LNCaP clone FGC (cell line): Measurements from ENCODE around the gene KCP.
"Not testable (repeated sequence)": the region's sequence is repeated elsewhere in the genome, so short reads cannot be mapped to it uniquely, and the experiment has no call there.

Experiments
- DNase-seq: peaks from one replicate; pipeline ENCODE4 v3.0.0-alpha.2; 2011; ENCODE audit warnings: low read depth
- H3K4me3 ChIP-seq: 2 replicates; pipeline ENCODE4 v1.5.1; 2011; ENCODE audit warnings: mild to moderate bottlenecking, low read depth, low read length, control low read depth
- CTCF ChIP-seq: IDR thresholded peaks from 2 replicates; pipeline ENCODE4 v1.5.1; 2012; ENCODE audit warnings: mild to moderate bottlenecking; ENCODE audit not compliant: control insufficient read depth, insufficient read depth; ENCODE audit errors: extremely low read depth

The KCP gene

GRCh38 chr7:128913870-128914565 is 3.5 kb upstream of the KCP start:
- H3K4me3 ChIP-seq: no peak overlapping the region
- TF ChIP-seq CTCF: no peak
- no peak for DNase-seq

GRCh38 chr7:128912709-128913495 is 2.4 kb upstream of the KCP start:
- not testable (repeated sequence) for DNase-seq, H3K4me3 ChIP-seq

- DNase-seq: no peak
- H3K4me3 ChIP-seq: no peak overlapping the region
- no peak for TF ChIP-seq CTCF
Measured at GRCh38 chr7:128912281-128912680, 1.8 kb upstream of the KCP start.

- no peak for TF ChIP-seq CTCF
- 0 out of 2 replicates have a peak overlapping the region, but pooled peaks have one; percentile 4 for H3K4me3 ChIP-seq
- peak; percentile 58 for DNase-seq
Measured at GRCh38 chr7:128911423-128912031, 1.0 kb upstream of the KCP start.

- H3K4me3 ChIP-seq: no peak overlapping the region
Measured at GRCh38 chr7:128909625-128910568, 612 bp downstream of the KCP start.

GRCh38 chr7:128908750-128909624 is 1.5 kb downstream of the KCP start:
- no peak overlapping the region for H3K4me3 ChIP-seq
- TF ChIP-seq CTCF: no peak
- no peak for DNase-seq

More at GRCh38 chr7:128909625-128910568, 612 bp downstream of the KCP start:
- no peak for DNase-seq
- TF ChIP-seq CTCF: no peak
